Measurements from ENCODE around the gene GH2.
"Not testable (repeated sequence)": the region's sequence is repeated elsewhere in the genome, so short reads cannot be mapped to it uniquely, and the experiment has no call there.

GH2 gene

DNA sequence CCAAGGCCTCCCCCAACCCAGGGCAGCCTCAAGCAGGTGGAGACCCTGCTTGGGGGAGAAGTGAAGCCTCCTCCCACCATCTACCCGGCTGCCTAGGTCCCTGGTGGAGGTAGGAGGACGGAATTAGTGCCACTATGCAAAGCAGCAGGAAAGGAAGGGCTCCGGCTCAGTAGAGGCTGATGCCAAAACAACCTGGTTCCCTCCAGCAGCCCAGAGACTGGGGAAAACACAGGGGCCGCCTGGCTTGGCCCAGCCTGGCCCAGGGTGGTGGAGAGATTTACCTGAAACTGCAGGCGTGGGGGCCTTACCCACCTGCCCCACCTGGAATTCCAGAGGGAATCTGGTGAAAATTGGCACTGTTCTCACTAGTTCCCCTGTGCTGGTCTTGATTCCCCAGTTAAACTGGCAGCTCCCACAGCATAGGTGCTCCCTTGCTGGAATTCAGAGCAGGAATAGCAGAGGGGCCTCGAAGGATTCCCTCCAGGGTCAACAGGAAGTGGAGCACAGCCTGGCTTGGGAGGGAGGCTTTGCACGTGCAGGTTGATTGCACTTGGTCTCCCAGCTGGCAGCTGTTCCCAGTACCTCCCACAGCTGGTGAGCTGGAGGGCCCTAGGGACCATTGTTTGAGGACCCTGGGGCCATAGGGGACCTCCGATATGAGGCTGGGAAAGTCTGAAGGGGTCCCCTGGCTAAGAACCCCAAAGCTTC is 45.9 kb upstream of the GH2 start:
- DNase-seq (ENCODE audit: low read depth in 2 of 2): no peak
- TF ChIP-seq, protein P1, sequence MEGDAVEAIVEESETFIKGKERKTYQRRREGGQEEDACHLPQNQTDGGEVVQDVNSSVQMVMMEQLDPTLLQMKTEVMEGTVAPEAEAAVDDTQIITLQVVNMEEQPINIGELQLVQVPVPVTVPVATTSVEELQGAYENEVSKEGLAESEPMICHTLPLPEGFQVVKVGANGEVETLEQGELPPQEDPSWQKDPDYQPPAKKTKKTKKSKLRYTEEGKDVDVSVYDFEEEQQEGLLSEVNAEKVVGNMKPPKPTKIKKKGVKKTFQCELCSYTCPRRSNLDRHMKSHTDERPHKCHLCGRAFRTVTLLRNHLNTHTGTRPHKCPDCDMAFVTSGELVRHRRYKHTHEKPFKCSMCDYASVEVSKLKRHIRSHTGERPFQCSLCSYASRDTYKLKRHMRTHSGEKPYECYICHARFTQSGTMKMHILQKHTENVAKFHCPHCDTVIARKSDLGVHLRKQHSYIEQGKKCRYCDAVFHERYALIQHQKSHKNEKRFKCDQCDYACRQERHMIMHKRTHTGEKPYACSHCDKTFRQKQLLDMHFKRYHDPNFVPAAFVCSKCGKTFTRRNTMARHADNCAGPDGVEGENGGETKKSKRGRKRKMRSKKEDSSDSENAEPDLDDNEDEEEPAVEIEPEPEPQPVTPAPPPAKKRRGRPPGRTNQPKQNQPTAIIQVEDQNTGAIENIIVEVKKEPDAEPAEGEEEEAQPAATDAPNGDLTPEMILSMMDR (IDR thresholded peaks at IDR 0.05; ENCODE audit: low read depth, low read length): no peak
- no peak overlapping the region for H3K4me3 ChIP-seq (replicated peaks in 1 of 2; ENCODE audit: low read depth in 2 of 2, low read length in 2 of 2)

GRCh38 chr17:63926164-63926563 is 44.4 kb upstream of the GH2 start:
- no peak for DNase-seq (ENCODE audit: low read depth in 2 of 2)
- TF ChIP-seq, protein P1 (IDR thresholded peaks at IDR 0.05; ENCODE audit: low read depth, low read length): no peak
- H3K4me3 ChIP-seq (replicated peaks in 1 of 2; ENCODE audit: low read depth in 2 of 2, low read length in 2 of 2): no peak overlapping the region

DNA sequence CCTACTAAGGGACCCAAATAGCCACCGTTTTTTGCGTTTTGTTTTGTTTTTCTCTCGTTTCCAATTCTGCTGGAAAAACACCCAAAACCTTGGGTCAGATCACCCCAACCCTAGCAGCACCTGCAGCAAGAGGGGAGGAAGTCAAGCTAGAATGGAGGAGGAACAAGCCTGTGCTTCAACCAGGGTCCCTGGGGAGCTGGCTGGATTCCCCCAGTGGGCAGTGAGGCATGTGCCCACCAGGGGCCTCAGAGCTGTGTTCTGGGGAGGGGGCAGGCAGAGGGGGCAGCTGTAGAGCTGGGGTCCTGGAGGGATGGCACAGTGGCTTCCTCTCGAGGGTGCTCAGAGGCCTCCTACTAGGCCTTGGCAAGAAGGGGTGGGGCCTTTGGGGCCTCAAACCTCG is 43.9 kb upstream of the GH2 start:
- TF ChIP-seq, protein P1 (IDR thresholded peaks at IDR 0.05; ENCODE audit: low read depth, low read length): no peak
- H3K4me3 ChIP-seq (replicated peaks in 1 of 2; ENCODE audit: low read depth in 2 of 2, low read length in 2 of 2): no peak overlapping the region
- no peak for DNase-seq (ENCODE audit: low read depth in 2 of 2)

- DNase-seq (ENCODE audit: low read depth in 2 of 2); H3K4me3 ChIP-seq (replicated peaks in 1 of 2; ENCODE audit: low read depth in 2 of 2, low read length in 2 of 2): not testable (repeated sequence)
Measured at GRCh38 chr17:63922402-63922801, 40.7 kb upstream of the GH2 start.

DNA sequence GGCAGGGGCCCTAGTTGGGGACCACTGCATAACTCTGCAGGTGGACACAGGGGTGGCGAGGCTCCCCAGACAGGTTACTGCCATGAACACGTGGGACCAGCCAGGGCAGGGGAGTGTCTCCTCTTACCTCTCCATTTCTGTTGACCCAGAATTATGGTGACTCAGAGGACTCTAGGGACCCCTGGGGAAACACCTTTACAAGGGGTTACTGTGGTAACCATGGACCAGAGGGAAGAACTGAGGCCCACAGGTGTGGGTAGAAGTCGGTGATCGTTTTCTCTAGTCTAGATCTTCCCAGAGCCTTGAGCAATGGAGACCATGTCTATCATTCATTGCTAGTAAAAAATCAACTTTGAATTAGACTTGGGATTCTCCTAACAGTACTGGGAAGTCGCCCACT is 39.0 kb upstream of the GH2 start:
- H3K4me3 ChIP-seq (replicated peaks in 1 of 2; ENCODE audit: low read depth in 2 of 2, low read length in 2 of 2); DNase-seq (ENCODE audit: low read depth in 2 of 2): not testable (repeated sequence)

DNA sequence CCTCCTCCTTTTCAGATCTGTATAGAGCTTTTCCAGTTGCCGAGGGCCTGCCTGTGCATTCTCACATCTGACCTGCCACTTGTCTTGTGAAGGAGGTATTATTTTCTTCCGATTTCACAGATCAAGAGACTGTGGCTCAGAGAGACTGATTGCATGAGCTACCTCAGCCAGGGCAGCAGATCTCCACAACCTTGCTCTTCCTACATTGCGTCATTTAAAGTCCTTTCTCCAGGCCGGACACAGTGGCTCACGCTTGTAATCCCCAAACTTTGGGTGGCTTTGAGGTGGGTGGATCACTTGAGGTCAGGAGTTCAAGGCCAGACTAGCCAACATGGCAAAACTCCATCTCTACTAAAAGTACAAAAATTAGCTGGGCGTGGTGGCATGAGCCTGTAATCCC is 38.3 kb upstream of the GH2 start:
- H3K4me3 ChIP-seq (replicated peaks in 1 of 2; ENCODE audit: low read depth in 2 of 2, low read length in 2 of 2); DNase-seq (ENCODE audit: low read depth in 2 of 2): not testable (repeated sequence)

GRCh38 chr17:63919311-63919723 is 37.6 kb upstream of the GH2 start:
- H3K4me3 ChIP-seq (replicated peaks in 1 of 2; ENCODE audit: low read depth in 2 of 2, low read length in 2 of 2): no peak overlapping the region
- TF ChIP-seq, protein P1 (IDR thresholded peaks at IDR 0.05; ENCODE audit: low read depth, low read length): peak; percentile 94
- DNase-seq (ENCODE audit: low read depth in 2 of 2): peak; percentile 69 to 76

DNA sequence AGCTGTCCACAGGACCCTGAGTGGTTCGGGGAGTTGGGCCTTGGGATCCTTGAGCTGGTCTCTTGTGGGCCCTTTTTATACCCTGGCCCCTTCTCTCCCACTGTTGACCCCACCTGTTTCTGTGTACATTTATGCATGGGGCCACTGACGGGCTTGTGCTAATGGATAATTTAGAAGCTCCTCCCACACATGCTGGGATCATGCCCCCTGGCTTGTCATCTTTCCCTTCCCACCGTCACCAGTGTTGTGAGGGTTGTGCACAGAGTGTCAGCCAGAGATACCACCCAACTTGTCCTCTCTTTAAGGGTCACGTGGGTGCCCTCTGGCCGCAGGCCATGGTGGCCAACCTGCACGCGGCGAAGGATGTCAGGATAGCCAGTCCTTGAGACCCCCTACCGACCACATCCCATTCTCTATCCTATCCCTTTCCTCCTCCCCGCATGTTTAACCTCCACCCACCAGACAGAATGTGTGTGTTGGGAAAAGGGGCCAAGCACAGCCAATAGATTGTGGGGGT is 37.1 kb upstream of the GH2 start, which contains the start of gene GH1:
TSS of gene GH1 (minus strand) at position 51 of the 517 bp plus-strand sequence. CDS start 63 bp downstream, outside the sequence.
- H3K4me3 ChIP-seq (replicated peaks in 1 of 2; ENCODE audit: low read depth in 2 of 2, low read length in 2 of 2); DNase-seq (ENCODE audit: low read depth in 2 of 2): not testable (repeated sequence)

DNA sequence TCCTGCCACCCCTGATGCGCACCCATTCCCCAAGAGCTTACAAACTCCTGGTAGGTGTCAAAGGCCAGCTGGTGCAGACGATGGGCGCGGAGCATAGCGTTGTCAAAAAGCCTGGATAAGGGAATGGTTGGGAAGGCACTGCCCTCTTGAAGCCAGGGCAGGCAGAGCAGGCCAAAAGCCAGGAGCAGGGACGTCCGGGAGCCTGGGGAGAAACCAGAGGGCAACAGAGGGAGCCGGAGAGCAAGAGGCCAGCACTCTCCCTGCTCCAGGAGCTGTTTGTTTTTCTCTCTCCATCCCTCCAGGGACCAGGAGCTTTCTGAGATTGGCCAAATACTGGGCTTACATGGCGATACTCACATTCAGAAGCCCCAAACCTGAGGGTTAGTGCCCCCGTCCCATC is 36.6 kb upstream of the GH2 start:
- TF ChIP-seq, protein P1 (IDR thresholded peaks at IDR 0.05; ENCODE audit: low read depth, low read length): peak; percentile 6
- peak in 1 of 2 donors; percentile 13 for DNase-seq (ENCODE audit: low read depth in 2 of 2)
- no peak overlapping the region for H3K4me3 ChIP-seq (replicated peaks in 1 of 2; ENCODE audit: low read depth in 2 of 2, low read length in 2 of 2)
